ENCODE data around the gene CHCHD6. TPM values are rescaled to one million over a fixed set of nuclear protein-coding genes. Genes with fewer than 3 reads are reported as not detected.

CHCHD6 gene
- total RNA-seq, 1 donor from 2014 or later = 17.1 TPM

- no peak for DNase-seq (ENCODE audit: low spot score)
- Mint-ChIP-seq H3K27me3 (ENCODE audit: low read depth) (no peaks in the 10 kb centered on the region), H3K36me3 (ENCODE audit: low read depth) (peaks cover 1% of the 10 kb centered on the region), H3K27ac (ENCODE audit: unreplicated experiment) (no peak overlapping the region), H3K4me3 (ENCODE audit: unreplicated experiment) (no peak overlapping the region), H3K4me1 (ENCODE audit: low read depth) (peaks cover 34% of the 10 kb centered on the region), H3K9me3 (ENCODE audit: low read depth) (no peaks in the 10 kb centered on the region)
- no peak for TF ChIP-seq CTCF (IDR thresholded peaks at IDR 0.05)
These were observed 234.7 kb downstream of the CHCHD6 start for GRCh38 chr3:126938520-126939337.

- peaks cover 28% of the 10 kb centered on the region for H3K4me1 Mint-ChIP-seq (ENCODE audit: low read depth)
- H3K9me3 Mint-ChIP-seq (ENCODE audit: low read depth) = no peaks in the 10 kb centered on the region
- no peaks in the 10 kb centered on the region for H3K27me3 Mint-ChIP-seq (ENCODE audit: low read depth)
- peak; percentile 27 for TF ChIP-seq CTCF (IDR thresholded peaks at IDR 0.05)
- peaks cover 1% of the 10 kb centered on the region for H3K36me3 Mint-ChIP-seq (ENCODE audit: low read depth)
- no peak overlapping the region for H3K4me3 Mint-ChIP-seq (ENCODE audit: unreplicated experiment)
- no peak overlapping the region for H3K27ac Mint-ChIP-seq (ENCODE audit: unreplicated experiment)
- DNase-seq (ENCODE audit: low spot score) = no peak
These were observed 235.3 kb downstream of the CHCHD6 start for GRCh38 chr3:126939338-126939718.

GRCh38 chr3:126939733-126940132 lies 235.7 kb downstream of the CHCHD6 start:
- Mint-ChIP-seq H3K4me1 (ENCODE audit: low read depth) (peaks cover 26% of the 10 kb centered on the region), H3K27ac (ENCODE audit: unreplicated experiment) (no peak overlapping the region), H3K27me3 (ENCODE audit: low read depth) (no peaks in the 10 kb centered on the region), H3K9me3 (ENCODE audit: low read depth) (no peaks in the 10 kb centered on the region), H3K4me3 (ENCODE audit: unreplicated experiment) (no peak overlapping the region), H3K36me3 (ENCODE audit: low read depth) (peaks cover 1% of the 10 kb centered on the region)
- no peak for TF ChIP-seq CTCF (IDR thresholded peaks at IDR 0.05)
- DNase-seq (ENCODE audit: low spot score) = no peak

GRCh38 chr3:126941721-126942270 lies 237.8 kb downstream of the CHCHD6 start:
- Mint-ChIP-seq H3K4me1 (ENCODE audit: low read depth) (peaks cover 23% of the 10 kb centered on the region), H3K9me3 (ENCODE audit: low read depth) (no peaks in the 10 kb centered on the region), H3K27me3 (ENCODE audit: low read depth) (no peaks in the 10 kb centered on the region), H3K27ac (ENCODE audit: unreplicated experiment) (no peak overlapping the region), H3K4me3 (ENCODE audit: unreplicated experiment) (no peak overlapping the region), H3K36me3 (ENCODE audit: low read depth) (peaks cover 1% of the 10 kb centered on the region)
- TF ChIP-seq CTCF (IDR thresholded peaks at IDR 0.05) = no peak
- DNase-seq (ENCODE audit: low spot score) = no peak

- Mint-ChIP-seq H3K36me3 (ENCODE audit: low read depth) (peaks cover 1% of the 10 kb centered on the region), H3K4me1 (ENCODE audit: low read depth) (peaks cover 3% of the 10 kb centered on the region), H3K27me3 (ENCODE audit: low read depth) (no peaks in the 10 kb centered on the region), H3K4me3 (ENCODE audit: unreplicated experiment) (no peak overlapping the region), H3K9me3 (ENCODE audit: low read depth) (no peaks in the 10 kb centered on the region), H3K27ac (ENCODE audit: unreplicated experiment) (no peak overlapping the region)
- no peak for TF ChIP-seq CTCF (IDR thresholded peaks at IDR 0.05)
- DNase-seq (ENCODE audit: low spot score) = peak; percentile 67
These were observed 240.3 kb downstream of the CHCHD6 start for GRCh38 chr3:126944089-126944965.

All from chondrocyte (in vitro differentiated cells).